KMS-11 (cell line): ENCODE data around the gene TMEM161B.

Experiments used
- H2AFZ ChIP-seq: fragments of 200-600 bp; sonication (generic); 2 replicates; pipeline ENCODE4 v1.6.1; 2016; ENCODE audit warnings: antibody characterized with exemption, mixed run types, low read depth
- H3K27ac ChIP-seq: fragments of 200-600 bp; sonication (generic); 2 replicates; pipeline ENCODE4 v1.6.1; 2016; ENCODE audit warnings: mild to moderate bottlenecking, mixed run types
- H3K27me3 ChIP-seq: fragments of 200-600 bp; sonication (generic); 2 replicates; pipeline ENCODE4 v1.6.1; 2017; ENCODE audit warnings: mild to moderate bottlenecking, low read depth, mixed run types, moderate library complexity; ENCODE audit not compliant: insufficient read depth
- H3K36me3 ChIP-seq: fragments of 200-600 bp; sonication (generic); 2 replicates; pipeline ENCODE4 v1.6.1; 2017; ENCODE audit warnings: mild to moderate bottlenecking, mixed run types; ENCODE audit not compliant: insufficient read depth
- H3K4me1 ChIP-seq: fragments of 200-600 bp; sonication (generic); 2 replicates; pipeline ENCODE4 v1.6.1; 2016; ENCODE audit warnings: mild to moderate bottlenecking, low read depth, mixed run types; ENCODE audit not compliant: poor library complexity, severe bottlenecking
- H3K4me2 ChIP-seq: fragments of 200-600 bp; sonication (generic); 2 replicates; pipeline ENCODE4 v1.7.0; 2016; ENCODE audit warnings: mild to moderate bottlenecking, mixed run types
- H3K4me3 ChIP-seq: fragments of 200-600 bp; sonication (generic); IDR thresholded peaks from 2 replicates; pipeline ENCODE4 v1.6.1; 2017; ENCODE audit warnings: low read depth, low read length, mixed read lengths; ENCODE audit not compliant: insufficient read depth
- H3K79me2 ChIP-seq: fragments of 200-600 bp; sonication (generic); 2 replicates; pipeline ENCODE4 v1.6.1; 2016; ENCODE audit warnings: low read depth, mixed run types; ENCODE audit not compliant: insufficient read depth
- H3K9ac ChIP-seq: fragments of 200-600 bp; sonication (generic); 2 replicates; pipeline ENCODE4 v1.6.1; 2016; ENCODE audit warnings: mild to moderate bottlenecking, mixed run types
- H4K20me1 ChIP-seq: fragments of 200-600 bp; sonication (generic); 2 replicates; pipeline ENCODE4 v1.6.1; 2016; ENCODE audit warnings: mild to moderate bottlenecking, mixed run types; ENCODE audit not compliant: insufficient read depth
- CTCF ChIP-seq: fragments of 200-600 bp; sonication (generic); conservative IDR thresholded peaks from 2 replicates; pipeline ENCODE4 v1.6.1; 2017; ENCODE audit warnings: low read depth, mild to moderate bottlenecking, antibody characterized with exemption, low read length, moderate library complexity, mixed read lengths

Gene TMEM161B

GRCh38 chr5:88226881-88227450 lies 41.7 kb downstream of the TMEM161B start:
- H3K27ac ChIP-seq, result no peak overlapping the region
- no peaks in the 10 kb centered on the region for H4K20me1 ChIP-seq
- H3K27me3 ChIP-seq, result no peaks in the 10 kb centered on the region
- no peak overlapping the region for H3K4me2 ChIP-seq
- H3K9ac ChIP-seq, result no peak overlapping the region
- no peaks in the 10 kb centered on the region for H3K4me1 ChIP-seq
- H3K4me3 ChIP-seq, result no peak overlapping the region
- H3K36me3 ChIP-seq, result no peaks in the 10 kb centered on the region; the same call in 1 of the 2 replicates
- TF ChIP-seq CTCF, result no peak
- H3K79me2 ChIP-seq, result no peaks in the 10 kb centered on the region
- H2AFZ ChIP-seq, result no peak overlapping the region

GRCh38 chr5:88214655-88215054 lies 54.0 kb downstream of the TMEM161B start:
- Histone ChIP-seq H2AFZ (no peak overlapping the region), H3K4me2 (no peak overlapping the region), H3K4me1 (no peaks in the 10 kb centered on the region), H3K79me2 (no peaks in the 10 kb centered on the region), H3K27ac (no peak overlapping the region), H3K4me3 (no peak overlapping the region), H4K20me1 (no peaks in the 10 kb centered on the region), H3K9ac (no peak overlapping the region), H3K36me3 (peaks cover 3% of the 10 kb centered on the region; the same call in 1 of the 2 replicates), H3K27me3 (no peaks in the 10 kb centered on the region)
- TF ChIP-seq CTCF, result no peak

- Histone ChIP-seq H2AFZ (no peak overlapping the region), H4K20me1 (no peaks in the 10 kb centered on the region; the same call in 1 of the 2 replicates), H3K36me3 (no peaks in the 10 kb centered on the region; the same call in 1 of the 2 replicates), H3K79me2 (no peaks in the 10 kb centered on the region), H3K4me3 (no peak overlapping the region), H3K4me2 (no peak overlapping the region), H3K4me1 (no peaks in the 10 kb centered on the region), H3K9ac (no peak overlapping the region), H3K27ac (no peak overlapping the region), H3K27me3 (no peaks in the 10 kb centered on the region)
- TF ChIP-seq CTCF, result no peak
Measured at GRCh38 chr5:88207575-88207974, 61.1 kb downstream of the TMEM161B start.

- no peaks in the 10 kb centered on the region for H3K79me2 ChIP-seq
- H3K4me1 ChIP-seq, result no peaks in the 10 kb centered on the region
- no peak overlapping the region for H3K9ac ChIP-seq
- no peak overlapping the region for H3K27ac ChIP-seq
- no peaks in the 10 kb centered on the region; the same call in 1 of the 2 replicates for H3K36me3 ChIP-seq
- no peak for TF ChIP-seq CTCF
- no peaks in the 10 kb centered on the region for H3K27me3 ChIP-seq
- H4K20me1 ChIP-seq, result no peaks in the 10 kb centered on the region; the same call in 1 of the 2 replicates
- no peak overlapping the region for H3K4me3 ChIP-seq
- no peak overlapping the region for H3K4me2 ChIP-seq
- H2AFZ ChIP-seq, result no peak overlapping the region
Measured at GRCh38 chr5:88203981-88204750, 64.5 kb downstream of the TMEM161B start.
